22Rv1 (cell line): ENCODE data around the gene RNGTT.
A peak's percentile ranks its signal among the peaks of the same experiment; 100 is the strongest.
"Not testable (repeated sequence)": the region's sequence is repeated elsewhere in the genome, so short reads cannot be mapped to it uniquely, and the experiment has no call there.

Experiments
- H3K27ac ChIP-seq: fragments of 450-650 bp; 2 replicates; pipeline ENCODE4 v1.5.1; 2017
- CTCF ChIP-seq: fragments of 450-650 bp; IDR thresholded peaks from 2 replicates; pipeline ENCODE4 v1.5.1; 2017; ENCODE audit warnings: mild to moderate bottlenecking
- ZFX ChIP-seq: fragments of 450-650 bp; IDR thresholded peaks from 2 replicates; pipeline ENCODE4 v1.6.1; 2017; ENCODE audit warnings: antibody characterized with exemption, borderline replicate concordance

The RNGTT gene

DNA sequence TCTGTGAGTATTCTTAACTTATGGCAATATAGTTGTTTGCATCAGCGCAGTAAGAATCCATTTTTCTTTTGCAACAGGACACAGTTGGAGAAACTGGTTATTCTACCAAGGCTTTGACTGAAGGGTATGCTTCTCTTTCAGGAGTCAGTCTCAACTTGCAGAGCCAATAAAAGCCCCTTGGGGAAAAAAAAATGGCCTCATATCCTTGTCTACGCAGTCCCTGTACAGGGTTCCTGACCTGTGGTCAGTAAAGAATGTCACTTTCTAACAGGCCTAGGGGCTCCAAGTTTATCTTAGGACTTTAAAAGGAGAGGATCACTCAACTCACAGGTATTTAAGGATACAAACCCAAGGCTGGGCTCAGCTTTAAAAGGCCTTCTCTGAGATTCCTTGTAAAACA, 6.9 kb upstream of the RNGTT start:
- no peak overlapping the region for H3K27ac ChIP-seq
- TF ChIP-seq ZFX, result no peak
- TF ChIP-seq CTCF, result no peak

DNA sequence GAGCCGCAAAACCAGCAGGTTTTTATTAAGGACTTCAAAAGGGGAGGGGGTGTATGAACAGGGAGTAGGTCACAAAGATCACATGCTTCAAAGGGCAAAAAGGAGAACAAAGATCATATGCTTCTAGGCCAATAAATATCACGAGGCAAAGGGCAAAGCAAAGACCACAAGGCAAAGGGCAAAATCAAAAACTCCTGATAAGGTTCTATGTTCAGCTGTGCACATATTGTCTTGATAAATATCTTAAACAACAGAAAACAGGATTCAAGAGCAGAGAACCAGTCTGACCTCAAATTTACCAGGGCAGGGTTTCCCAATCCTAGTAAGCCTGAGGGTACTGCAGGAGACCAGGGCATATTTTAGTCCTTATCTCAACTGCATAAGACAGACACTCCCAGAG, 5.8 kb upstream of the RNGTT start:
- H3K27ac ChIP-seq, result not testable (repeated sequence)

DNA sequence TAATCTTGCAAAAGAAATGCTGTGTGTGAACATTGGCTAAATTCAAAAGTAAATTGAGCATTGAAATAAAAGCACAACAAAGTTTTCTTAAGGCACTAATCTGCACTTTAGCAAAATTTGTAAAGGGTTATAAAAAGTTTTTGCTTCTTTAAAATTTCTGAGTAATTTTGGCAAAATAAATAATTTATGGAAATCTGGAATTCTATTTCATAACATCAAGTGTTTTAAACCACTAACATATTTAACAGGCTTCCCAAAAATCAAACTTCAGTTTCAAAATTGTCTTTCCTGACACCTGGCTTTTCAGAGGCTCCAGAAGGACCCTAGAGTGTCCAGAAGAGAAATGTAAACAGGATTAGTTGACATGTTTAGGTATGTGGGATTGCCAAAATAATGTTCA, 4.5 kb upstream of the RNGTT start:
- TF ChIP-seq CTCF (no peak), ZFX (no peak)
- H3K27ac ChIP-seq, result no peak overlapping the region

- no peak for TF ChIP-seq ZFX
- TF ChIP-seq CTCF, result no peak
- H3K27ac ChIP-seq, result no peak overlapping the region
Measured at GRCh38 chr6:88965691-88966090, 2.3 kb upstream of the RNGTT start.

DNA sequence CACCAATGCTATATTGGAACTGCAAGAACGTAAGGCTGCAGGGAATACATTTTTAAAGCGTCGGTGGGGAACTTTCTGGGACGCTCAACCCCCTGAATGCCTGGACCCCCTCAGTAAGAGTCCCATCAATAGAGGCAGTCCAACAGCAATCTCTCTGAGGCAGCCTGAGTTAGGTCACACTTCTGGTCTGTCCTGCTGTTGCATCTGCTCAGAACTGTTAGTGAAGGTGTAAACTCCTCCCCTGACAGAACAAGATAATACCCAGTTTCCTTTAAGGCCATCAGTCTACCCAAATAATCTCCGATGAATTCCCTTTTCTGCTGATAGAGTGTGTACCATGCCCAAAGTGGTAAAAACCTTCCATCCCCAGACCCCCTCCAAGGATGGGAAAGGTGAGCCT, 1.1 kb upstream of the RNGTT start:
- peak overlapping the region; percentile 78 for H3K27ac ChIP-seq
- TF ChIP-seq ZFX (no peak), CTCF (no peak)

DNA sequence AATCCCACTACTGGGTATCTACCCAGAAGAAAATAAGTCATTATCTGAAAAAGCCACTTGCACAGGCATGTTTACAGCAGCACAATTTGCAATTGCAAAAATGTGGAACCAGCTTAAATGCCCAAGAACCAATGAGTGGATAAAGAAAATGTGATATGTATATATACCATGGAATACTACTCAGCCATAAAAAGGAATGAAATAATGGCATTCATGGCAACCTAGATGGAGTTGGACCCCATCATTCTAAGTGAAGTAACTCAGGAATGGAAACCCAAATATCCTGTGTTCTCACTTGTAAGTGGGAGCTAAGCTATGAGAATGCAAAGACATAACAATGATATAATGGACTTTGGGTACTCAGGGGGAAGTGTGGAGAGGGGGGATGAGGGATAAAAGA, 4.6 kb downstream of the RNGTT start:
- H3K27ac ChIP-seq, result no peak overlapping the region
- no peak for TF ChIP-seq ZFX

DNA sequence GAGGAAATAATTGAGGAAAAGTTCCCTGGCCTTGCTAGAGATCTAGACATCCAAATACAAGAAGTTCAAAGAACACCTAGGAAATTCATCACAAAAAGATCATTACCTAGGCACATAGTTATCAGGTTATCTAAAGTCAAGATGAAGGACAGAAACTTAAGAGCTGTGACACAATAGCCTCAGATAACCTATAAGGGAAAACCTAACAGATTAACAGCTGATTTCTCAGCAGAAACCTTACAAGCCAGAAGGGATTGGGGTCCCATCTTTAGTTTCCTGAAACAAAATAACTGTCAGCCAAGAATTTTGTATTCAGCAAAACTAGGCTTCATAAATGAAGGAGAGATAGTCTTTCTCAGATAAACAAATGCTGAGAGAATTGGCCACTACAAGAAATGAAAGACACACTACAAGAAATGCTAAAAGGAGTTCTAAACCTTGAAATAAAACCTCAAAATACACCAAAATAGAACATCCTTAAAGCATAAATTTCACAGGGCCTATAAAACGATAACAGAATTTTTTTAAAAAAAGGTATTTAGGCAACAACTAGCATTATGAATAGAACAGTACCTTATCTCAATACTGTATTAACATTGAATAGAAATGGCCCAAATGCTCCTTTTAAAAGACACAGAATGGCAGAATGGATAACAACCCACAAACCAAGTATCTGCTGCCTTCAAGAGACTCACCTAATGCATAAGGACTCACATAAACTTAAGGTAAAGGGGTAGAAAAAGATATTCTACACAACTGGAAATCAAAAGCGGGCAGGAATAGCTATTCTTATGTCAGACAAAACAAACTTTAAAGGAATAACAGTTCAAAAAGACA, 9.7 kb downstream of the RNGTT start:
- no peak overlapping the region for H3K27ac ChIP-seq
- TF ChIP-seq CTCF (no peak), ZFX (no peak)

GRCh38 chr6:88952065-88952704, 11.2 kb downstream of the RNGTT start:
- no peak overlapping the region for H3K27ac ChIP-seq
- no peak for TF ChIP-seq ZFX
- TF ChIP-seq CTCF, result no peak
